Cardiac septum (tissue), 1 donor: ENCODE measurements around the gene CELF4. TPM values are rescaled to one million over a fixed set of nuclear protein-coding genes. Genes with fewer than 3 reads are reported as not detected.

Source experiments
- DNase-seq: peaks from one replicate; pipeline ENCODE4 v3.0.0-alpha.2; 2020; ENCODE audit warnings: low spot score
- intact Hi-C: fragments of 100-400 bp; cut with DNase I; formaldehyde crosslinking; loops from one replicate; pipeline ENCODE4 v1.14.0; 2022
- total RNA-seq: library from RNA; stranded (reverse); fragmentation: NEBNext Ultra II Directional; extraction: Animal tissue kit (Norgen Biotek cat#: 25700); gene quantifications from one replicate; pipeline ENCODE4 v1.2.1, GENCODE V29; 2021
- donor health status: DM: no; HTN: no; CAD: no.

The CELF4 gene
- total RNA-seq, 1 donor from 2014 or later: 0.24 TPM

DNA sequence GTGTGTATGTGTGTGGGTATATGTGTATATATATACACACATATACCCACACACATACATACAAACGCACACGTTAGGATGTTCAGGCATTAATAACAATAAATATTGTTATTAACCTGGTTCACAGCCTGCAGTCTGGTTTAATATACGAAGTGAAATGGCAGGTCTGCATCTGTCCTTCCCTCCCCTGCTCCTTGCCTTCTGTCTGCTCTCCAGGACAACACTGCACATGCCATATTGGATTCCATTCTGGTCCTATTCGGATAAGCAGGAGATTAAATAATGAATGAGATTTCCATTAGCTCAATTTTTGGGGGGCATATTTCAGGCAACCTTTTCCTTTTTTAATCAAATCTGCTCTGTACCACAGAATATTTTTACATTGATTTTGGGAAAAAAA lies 158.0 kb downstream of the CELF4 start:
- intact Hi-C loops: no loop called here
- DNase-seq: no peak

DNA sequence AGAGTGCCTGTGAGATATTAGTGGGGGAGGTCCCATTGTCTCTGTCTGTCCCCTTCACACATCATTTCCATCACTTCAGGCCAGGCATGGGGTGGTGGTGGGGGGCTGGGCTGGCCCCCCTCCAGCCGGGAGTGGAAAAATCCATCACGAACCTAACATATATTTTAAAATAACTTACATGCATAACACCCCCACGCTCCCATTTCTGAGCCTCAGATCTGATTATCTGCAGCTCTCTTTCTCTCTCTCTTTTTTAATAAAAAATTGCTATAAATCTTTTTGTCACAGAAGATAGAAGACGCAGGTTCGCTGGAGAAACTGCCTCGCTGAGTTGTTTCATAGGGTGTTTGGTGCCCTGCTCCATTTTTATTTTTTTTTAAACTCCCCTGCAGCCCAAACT lies 159.8 kb downstream of the CELF4 start:
- DNase-seq: no peak
- intact Hi-C loops: no loop called here

GRCh38 chr18:37405229-37405628 lies 160.4 kb downstream of the CELF4 start:
- no peak for DNase-seq
- intact Hi-C loops: no loop called here

GRCh38 chr18:37403788-37404187 lies 161.8 kb downstream of the CELF4 start:
- no peak for DNase-seq
- intact Hi-C loops: no loop called here

DNA sequence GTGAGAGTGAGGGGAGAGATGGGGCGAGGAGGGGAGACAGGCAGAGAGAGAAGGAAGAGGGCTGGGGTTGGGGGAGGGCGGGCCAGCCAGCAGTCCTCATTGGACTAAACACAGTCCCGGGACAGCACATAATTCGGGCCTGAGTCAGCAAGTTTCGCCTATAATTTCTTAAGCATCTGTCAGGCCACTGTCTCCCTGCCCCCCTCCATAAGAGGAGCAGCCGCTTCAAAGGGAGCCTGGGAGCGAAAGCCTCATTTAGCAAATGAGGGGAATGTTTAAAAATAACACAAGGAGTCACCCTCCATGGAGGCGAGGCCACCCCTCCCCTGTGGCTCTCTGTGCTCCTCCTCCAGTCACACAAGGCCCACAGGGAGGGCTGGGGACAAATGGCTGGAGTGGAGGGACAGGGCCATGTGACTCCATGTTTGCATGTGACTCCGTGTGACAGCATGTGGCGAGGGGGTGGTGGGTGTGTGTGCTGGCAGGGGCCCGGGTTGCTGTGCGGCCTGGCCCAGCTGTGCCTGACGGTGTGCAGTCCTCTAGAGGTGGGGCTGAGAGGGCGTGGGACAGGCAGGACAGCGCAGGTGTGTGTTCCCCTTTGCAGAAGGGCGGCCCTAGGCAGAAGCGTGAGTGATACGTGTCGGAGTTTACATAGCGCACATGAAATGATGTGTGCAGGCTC lies 162.4 kb downstream of the CELF4 start:
- intact Hi-C loops: no loop called here

DNA sequence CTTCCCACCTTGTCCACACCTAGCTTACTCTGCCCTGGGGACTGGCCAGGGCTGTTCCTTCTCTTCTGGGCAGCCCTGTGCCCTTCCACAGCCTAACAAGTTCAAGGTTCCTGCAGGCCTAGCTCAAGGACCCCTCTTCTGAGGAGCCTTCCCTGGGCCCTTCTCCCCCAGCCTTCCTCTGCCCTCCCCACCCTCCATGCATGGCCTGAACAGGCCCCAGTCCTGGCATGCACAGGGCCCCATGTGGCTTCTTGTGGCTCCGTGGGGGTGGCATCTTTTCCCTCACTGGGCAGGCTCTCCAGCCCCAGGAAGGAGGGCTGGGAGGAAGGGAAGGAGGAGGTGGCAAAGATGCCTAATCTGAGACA lies 162.9 kb downstream of the CELF4 start:
- intact Hi-C loops: no loop called here
- DNase-seq: no peak

More for the DNA sequence above, 162.4 kb downstream of the CELF4 start:
- peak; percentile 84 for DNase-seq

DNA sequence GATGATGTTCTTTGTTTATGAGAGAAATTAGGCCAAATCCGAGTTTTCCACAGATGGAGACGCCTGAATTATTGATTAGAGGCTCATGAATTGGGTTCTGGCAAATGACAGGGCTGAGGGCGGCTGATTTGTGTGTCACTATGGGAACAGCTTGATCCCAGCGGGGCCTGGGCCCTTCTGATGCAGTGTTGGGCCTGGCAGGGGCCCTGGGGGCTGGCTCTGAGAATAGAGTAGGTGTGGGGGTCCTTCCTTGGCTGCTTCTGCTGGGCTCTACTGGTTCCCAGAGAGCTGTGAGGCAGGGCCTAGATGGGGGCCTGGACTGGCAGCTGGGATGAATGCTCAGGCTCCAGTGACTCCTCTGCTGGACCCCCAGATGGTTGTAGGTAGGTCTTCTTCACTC lies 164.8 kb downstream of the CELF4 start:
- intact Hi-C loops: no loop called here
- DNase-seq: no peak

DNA sequence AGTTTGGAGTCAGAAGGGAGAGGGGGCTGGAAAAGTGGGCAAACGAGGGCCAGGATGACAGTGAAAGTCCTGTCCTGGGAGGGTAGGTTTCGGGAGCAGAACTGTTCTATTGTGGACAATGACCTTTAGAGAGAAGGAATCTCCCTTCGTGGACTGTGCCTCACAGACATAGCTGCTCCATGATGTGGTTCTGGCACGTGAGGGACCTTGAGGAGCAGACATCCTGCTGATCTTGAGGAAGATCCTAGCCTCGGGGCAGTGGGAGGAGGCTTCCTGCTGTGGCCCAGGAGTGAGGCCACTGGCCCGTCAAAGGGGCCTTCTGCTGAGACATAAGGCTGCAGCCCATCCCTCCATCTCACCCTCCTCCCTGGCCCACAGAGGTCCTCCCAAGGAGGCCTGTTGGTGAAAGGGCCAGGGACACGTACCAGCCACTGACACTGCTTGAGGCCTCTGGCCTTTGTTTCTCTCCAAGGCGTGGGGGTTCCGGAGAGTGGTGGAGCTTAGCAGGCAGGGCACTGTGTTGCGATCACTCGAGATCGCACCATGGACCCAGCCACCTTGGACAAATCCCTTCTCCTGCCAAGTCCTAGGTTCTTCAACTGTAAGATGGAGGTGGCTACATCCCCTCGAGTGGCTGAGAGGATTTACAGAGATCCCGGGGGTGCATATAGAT lies 167.2 kb downstream of the CELF4 start:
- intact Hi-C loops: no loop called here
- no peak for DNase-seq

GRCh38 chr18:37397814-37398213 lies 167.8 kb downstream of the CELF4 start:
- DNase-seq: no peak
- intact Hi-C loops: no loop called here

- no peak for DNase-seq
- intact Hi-C loops: no loop called here
These were observed 168.5 kb downstream of the CELF4 start for GRCh38 chr18:37396971-37397720.

DNA sequence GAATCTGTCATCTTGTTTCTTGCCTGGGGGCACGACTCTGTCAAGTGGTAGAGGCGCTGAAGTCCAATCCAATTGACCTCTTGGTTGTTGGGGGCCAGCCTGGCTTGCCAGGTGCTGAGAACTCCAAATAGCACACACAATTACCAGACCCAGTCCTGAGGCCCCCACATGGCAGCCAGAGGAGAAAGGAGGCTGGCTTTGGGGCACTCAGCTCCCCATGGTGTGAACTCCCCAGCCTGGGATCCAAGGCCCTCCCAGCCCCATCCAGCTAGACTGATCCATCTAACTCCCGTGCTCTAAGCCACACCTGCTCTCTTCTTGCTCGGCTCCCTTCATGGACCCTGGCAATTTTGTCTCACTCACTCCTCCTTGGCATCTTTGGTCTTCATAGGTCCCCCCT lies 170.0 kb downstream of the CELF4 start:
- intact Hi-C loops: no loop called here
- DNase-seq: no peak

- intact Hi-C loops: no loop called here
- no peak for DNase-seq
These were observed 170.5 kb downstream of the CELF4 start for GRCh38 chr18:37395138-37395537.

- intact Hi-C loops: loop anchor here (5.0 kb wide), 1 partner anchor 43 kb away; no protein-coding TSS in a partner anchor
- no peak for DNase-seq
These were observed 171.0 kb downstream of the CELF4 start for GRCh38 chr18:37394610-37394965.

DNA sequence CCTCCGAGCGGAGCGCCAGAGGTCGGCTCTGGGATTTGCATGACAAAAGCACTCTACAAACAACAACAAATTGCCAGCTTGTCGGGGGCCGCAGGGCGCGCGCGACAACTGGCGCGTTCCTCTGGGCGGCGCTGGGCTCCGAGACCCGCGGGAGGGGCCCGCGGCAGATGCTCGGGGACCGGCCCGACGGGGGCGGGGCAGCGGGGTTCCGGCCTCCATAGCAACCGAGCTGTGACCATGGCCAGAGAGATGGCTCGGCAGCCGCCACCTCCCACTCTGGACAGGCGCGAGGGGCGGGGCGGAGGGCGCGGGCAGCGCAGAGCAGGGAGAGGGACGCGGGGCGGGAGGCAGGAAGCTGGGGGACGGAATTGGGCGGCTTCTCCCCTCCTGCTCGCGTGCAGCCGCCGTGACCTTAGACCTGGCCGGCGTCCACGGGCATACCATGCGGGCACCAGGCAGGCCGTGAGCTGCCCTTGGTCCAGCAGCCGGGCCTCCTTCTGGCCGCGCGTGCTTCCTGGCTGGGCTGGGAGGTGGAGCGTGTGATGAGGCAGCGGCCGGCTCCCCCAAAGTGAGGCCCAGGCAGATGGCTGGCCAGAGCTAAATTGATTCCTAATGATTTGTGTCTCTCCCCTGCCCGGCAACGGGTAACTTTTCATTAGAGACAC lies 171.5 kb downstream of the CELF4 start:
- intact Hi-C loops: loop anchor here (5.0 kb wide), 1 partner anchor 43 kb away; no protein-coding TSS in a partner anchor
- DNase-seq: peak; percentile 85

GRCh38 chr18:37393221-37393827 lies 172.3 kb downstream of the CELF4 start:
- DNase-seq: no peak
- intact Hi-C loops: loop anchor here (5.0 kb wide), 1 partner anchor 44 kb away; no protein-coding TSS in a partner anchor

- intact Hi-C loops: loop anchor here (5.0 kb wide), 1 partner anchor 45 kb away; no protein-coding TSS in a partner anchor
- DNase-seq: no peak
These were observed 172.9 kb downstream of the CELF4 start for GRCh38 chr18:37392648-37393047.

- no peak for DNase-seq
- intact Hi-C loops: loop anchor here (5.0 kb wide), 1 partner anchor 45 kb away; no protein-coding TSS in a partner anchor
These were observed 173.7 kb downstream of the CELF4 start for GRCh38 chr18:37391698-37392548.

DNA sequence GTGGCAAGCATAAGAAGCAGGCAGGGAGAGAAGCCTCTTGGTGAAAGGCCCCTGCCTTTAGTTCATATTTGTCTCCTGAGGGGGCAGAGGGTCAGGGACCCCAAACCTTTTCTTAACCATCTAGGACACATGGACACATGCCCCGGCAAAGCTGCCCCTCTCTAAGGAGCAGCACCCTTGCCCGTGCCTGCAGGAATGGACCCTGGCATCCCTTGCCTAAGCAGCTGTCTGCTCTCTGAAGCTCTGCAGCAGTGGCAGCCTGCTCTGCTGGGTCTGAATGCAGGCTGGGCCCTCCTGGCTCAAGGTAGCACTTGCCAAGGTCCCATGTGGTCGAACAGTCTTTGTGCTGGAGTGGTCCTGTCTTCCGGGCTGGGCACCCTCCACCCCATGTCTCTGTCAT lies 174.4 kb downstream of the CELF4 start:
- intact Hi-C loops: loop anchor here (5.0 kb wide), 1 partner anchor 46 kb away; no protein-coding TSS in a partner anchor
- DNase-seq: no peak

GRCh38 chr18:37390687-37391086 lies 174.9 kb downstream of the CELF4 start:
- intact Hi-C loops: loop anchor here (5.0 kb wide), 1 partner anchor 47 kb away; no protein-coding TSS in a partner anchor
- no peak for DNase-seq
